Measurements from ENCODE around the gene SS18. TPM values are rescaled to one million over a fixed set of nuclear protein-coding genes. Genes with fewer than 3 reads are reported as not detected.
A peak's percentile ranks its signal among the peaks of the same experiment; 100 is the strongest.
"Not testable (repeated sequence)": the region's sequence is repeated elsewhere in the genome, so short reads cannot be mapped to it uniquely, and the experiment has no call there.

The SS18 gene, protein sequence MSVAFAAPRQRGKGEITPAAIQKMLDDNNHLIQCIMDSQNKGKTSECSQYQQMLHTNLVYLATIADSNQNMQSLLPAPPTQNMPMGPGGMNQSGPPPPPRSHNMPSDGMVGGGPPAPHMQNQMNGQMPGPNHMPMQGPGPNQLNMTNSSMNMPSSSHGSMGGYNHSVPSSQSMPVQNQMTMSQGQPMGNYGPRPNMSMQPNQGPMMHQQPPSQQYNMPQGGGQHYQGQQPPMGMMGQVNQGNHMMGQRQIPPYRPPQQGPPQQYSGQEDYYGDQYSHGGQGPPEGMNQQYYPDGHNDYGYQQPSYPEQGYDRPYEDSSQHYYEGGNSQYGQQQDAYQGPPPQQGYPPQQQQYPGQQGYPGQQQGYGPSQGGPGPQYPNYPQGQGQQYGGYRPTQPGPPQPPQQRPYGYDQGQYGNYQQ
- 81.4 and 85.6 TPM in 2 replicates for total RNA-seq
- long read RNA-seq, transcript SS18-203 (11 exons, 3,414 nt) = minor isoform, 13 of 231 reads
- long read RNA-seq, transcript SS18-201 (10 exons, 1,836 nt) = major isoform, 174 of 231 reads
- long read RNA-seq, partial matches to known transcripts = 10 of 231 reads
- long read RNA-seq, other reads (novel, unspliced or antisense) = 28 of 231 reads

DNA sequence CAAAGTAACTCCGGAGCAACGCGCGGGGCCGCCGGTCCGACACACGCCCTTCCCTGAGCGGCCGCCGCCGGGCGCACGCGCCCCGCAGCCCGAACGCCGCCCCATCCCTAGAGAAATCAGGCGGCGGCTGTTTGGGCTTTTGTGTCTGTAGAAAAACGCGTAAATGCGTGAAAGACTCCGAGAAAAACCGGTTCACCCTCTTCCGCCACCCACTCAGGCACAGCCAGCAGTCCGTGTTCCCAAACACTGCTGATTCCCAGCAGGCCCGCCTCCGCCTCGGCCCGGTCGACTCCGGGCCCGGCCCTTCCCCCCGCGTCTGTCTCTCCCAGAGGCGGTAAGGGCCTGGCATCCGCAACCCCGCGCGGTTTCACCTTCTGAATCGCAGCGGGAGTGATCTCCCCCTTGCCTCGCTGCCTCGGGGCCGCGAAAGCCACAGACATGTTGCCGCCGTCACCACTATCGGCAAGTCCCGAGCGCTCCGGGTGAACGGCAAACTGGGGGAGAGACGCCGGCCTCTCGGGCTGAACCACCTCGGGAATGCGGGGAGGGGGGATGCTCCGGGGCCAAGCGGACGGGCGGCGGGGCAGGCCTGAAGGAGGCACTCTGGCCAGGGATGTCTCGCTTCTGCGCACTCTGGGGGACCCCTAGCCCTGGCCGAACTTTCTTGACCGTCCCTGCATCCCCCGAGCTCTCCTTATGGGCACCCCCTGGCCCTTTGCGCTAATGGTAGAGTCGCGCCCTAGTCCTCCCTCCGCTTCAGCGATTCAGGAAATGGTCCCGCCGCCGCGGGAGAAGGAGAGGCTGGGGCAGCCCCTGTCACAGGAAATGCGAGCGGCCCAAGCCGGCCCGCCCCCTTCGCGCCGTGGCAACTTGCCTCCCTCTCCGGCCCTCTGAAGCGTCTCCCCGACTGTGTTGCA, at the start of gene SS18:
SS18 (minus strand) TSS at position 484 of the 917 bp plus-strand sequence; CDS start at position 440, 44 bp downstream.
- H3K27ac Mint-ChIP-seq (ENCODE audit: unreplicated experiment) = peak within 1 kb of the TSS; percentile 95

GRCh38 chr18:26135548-26135947, 45.1 kb upstream of the SS18 start:
- H3K4me1 Mint-ChIP-seq = no peaks in the 10 kb centered on the region
- no peaks in the 10 kb centered on the region for H3K9me3 Mint-ChIP-seq

More for the DNA sequence above, at the start of gene SS18:
- Mint-ChIP-seq H3K4me3 (peak within 1 kb of the TSS; percentile 99), H3K4me1 (peaks cover 36% of the 10 kb centered on the region), H3K36me3 (ENCODE audit: low read depth) (peaks cover 3% of the 10 kb centered on the region), H3K9me3 (no peaks in the 10 kb centered on the region), H3K27me3 (ENCODE audit: low read depth) (no peaks in the 10 kb centered on the region)
- peak; percentile 85 for DNase-seq (ENCODE audit: low read depth, low spot score)
- TF ChIP-seq CTCF (conservative IDR thresholded peaks at IDR 0.05) = no peak

DNA sequence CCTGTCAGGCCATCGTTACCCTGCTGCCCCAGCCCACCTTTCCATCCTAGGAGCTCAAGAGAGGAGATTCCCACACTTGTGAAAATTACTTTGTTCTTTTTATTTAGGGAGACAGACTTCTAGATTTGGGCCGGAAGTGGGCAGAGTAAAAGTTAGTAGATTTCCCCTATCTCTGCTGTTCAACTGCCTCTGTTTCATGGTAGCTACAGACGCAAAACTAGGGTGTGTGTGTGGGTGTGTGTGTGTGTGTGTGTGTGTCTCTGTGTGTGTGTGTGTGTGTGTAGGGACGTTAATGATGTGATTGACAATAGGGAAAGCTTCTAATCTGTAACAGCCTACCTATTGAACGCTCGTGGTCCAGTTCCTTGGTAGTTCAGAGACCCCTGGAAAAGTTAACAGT, 43.7 kb upstream of the SS18 start:
- TF ChIP-seq CTCF (conservative IDR thresholded peaks at IDR 0.05) = no peak
- Mint-ChIP-seq H3K4me3 (no peak overlapping the region), H3K36me3 (ENCODE audit: low read depth) (no peaks in the 10 kb centered on the region), H3K9me3 (no peaks in the 10 kb centered on the region), H3K4me1 (no peaks in the 10 kb centered on the region), H3K27ac (ENCODE audit: unreplicated experiment) (no peak overlapping the region), H3K27me3 (ENCODE audit: low read depth) (no peaks in the 10 kb centered on the region)
- DNase-seq (ENCODE audit: low read depth, low spot score) = no peak

More at GRCh38 chr18:26135548-26135947, 45.1 kb upstream of the SS18 start:
- no peaks in the 10 kb centered on the region for H3K36me3 Mint-ChIP-seq (ENCODE audit: low read depth)
- no peak overlapping the region for H3K27ac Mint-ChIP-seq (ENCODE audit: unreplicated experiment)
- DNase-seq (ENCODE audit: low read depth, low spot score) = no peak
- TF ChIP-seq CTCF (conservative IDR thresholded peaks at IDR 0.05) = no peak
- H3K27me3 Mint-ChIP-seq (ENCODE audit: low read depth) = no peaks in the 10 kb centered on the region
- H3K4me3 Mint-ChIP-seq = no peak overlapping the region

DNA sequence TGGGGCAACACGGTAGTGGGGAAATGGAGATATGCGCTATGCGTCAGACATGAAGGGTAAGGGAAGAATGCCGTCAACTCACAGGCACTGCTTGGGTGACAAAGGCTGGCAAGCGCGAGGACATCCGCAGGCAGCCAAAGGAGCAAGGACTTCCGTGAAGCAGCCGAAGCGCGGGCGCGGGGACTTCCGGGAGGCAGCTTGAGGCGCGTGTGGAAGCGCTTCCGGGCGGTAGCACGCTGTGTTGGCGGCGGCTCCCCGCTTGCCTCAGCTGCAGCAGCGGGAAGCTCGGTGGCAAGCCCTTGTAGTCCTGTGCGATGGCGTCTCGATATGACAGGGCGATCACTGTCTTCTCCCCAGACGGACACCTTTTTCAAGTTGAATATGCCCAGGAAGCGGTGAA, 43.2 kb upstream of the SS18 start, which contains the start of gene PSMA8:
PSMA8 (plus strand) TSS at position 218 of the 400 bp plus-strand sequence; CDS start at position 315, 97 bp downstream.
- no peaks in the 10 kb centered on the region for H3K4me1 Mint-ChIP-seq
- no peak within 1 kb of the TSS for H3K4me3 Mint-ChIP-seq
- H3K27me3 Mint-ChIP-seq (ENCODE audit: low read depth) = no peaks in the 10 kb centered on the region
- H3K27ac Mint-ChIP-seq (ENCODE audit: unreplicated experiment) = no peak within 1 kb of the TSS
- H3K36me3 Mint-ChIP-seq (ENCODE audit: low read depth) = no peaks in the 10 kb centered on the region
- no peak for DNase-seq (ENCODE audit: low read depth, low spot score)
- no peak for TF ChIP-seq CTCF (conservative IDR thresholded peaks at IDR 0.05)
- no peaks in the 10 kb centered on the region for H3K9me3 Mint-ChIP-seq

GRCh38 chr18:26128192-26128591, 37.8 kb upstream of the SS18 start:
- H3K36me3 Mint-ChIP-seq (ENCODE audit: low read depth); H3K27ac Mint-ChIP-seq (ENCODE audit: unreplicated experiment); H3K9me3 Mint-ChIP-seq; H3K4me1 Mint-ChIP-seq; H3K4me3 Mint-ChIP-seq; DNase-seq (ENCODE audit: low read depth, low spot score); H3K27me3 Mint-ChIP-seq (ENCODE audit: low read depth): not testable (repeated sequence)

Data from neural crest cell (in vitro differentiated cells).